Activated naive CD4-positive, alpha-beta T cell treated with anti-CD3 and anti-CD28 coated beads, Interleukin-2, amount 50 U/mL, for 72 hours (primary cell): ENCODE data around the gene TRIP13. TPM values are rescaled to one million over a fixed set of nuclear protein-coding genes. Genes with fewer than 3 reads are reported as not detected.
A peak's percentile ranks its signal among the peaks of the same experiment; 100 is the strongest.
"Not testable (repeated sequence)": the region's sequence is repeated elsewhere in the genome, so short reads cannot be mapped to it uniquely, and the experiment has no call there.

Experiments used
- ATAC-seq, 2 donors: fragments of 150-1000 bp; cut with Tn5 transposase; 2 replicates each; pipeline ENCODE4 v1.10.0; 2021; ENCODE audit warnings: mild to moderate bottlenecking in 2 of 2, moderate library complexity in 2 of 2
- DNase-seq, 2 donors: peaks; one replicate each; pipeline ENCODE4 v3.0.0; 2021 to 2022; ENCODE audit warnings: low spot score in 2 of 2
- H3K27ac Mint-ChIP-seq, 2 donors: one replicate each; pipeline ENCODE4 v1.8.0; 2022; ENCODE audit warnings: mild to moderate bottlenecking in 2 of 2, mixed read lengths in 2 of 2
- H3K36me3 Mint-ChIP-seq, 2 donors: one replicate each; pipeline ENCODE4 v1.8.0; 2022; ENCODE audit warnings: mixed read lengths in 2 of 2
- H3K9me3 Mint-ChIP-seq, 2 donors: one replicate each; pipeline ENCODE4 v1.8.0; 2022; ENCODE audit warnings: mixed read lengths in 2 of 2
- total RNA-seq, 2 donors: library from RNA; stranded (reverse); gene quantifications; one replicate each; pipeline ENCODE4 v1.2.3, GENCODE V29; 2022

Gene TRIP13
- total RNA-seq, 2 donors from 2014 or later, result 20.1 to 25.5 TPM

GRCh38 chr5:864492-865167, 28.1 kb upstream of the TRIP13 start:
- H3K9me3 Mint-ChIP-seq, result no peaks in the 10 kb centered on the region
- H3K27ac Mint-ChIP-seq, result peak overlapping the region in 1 of 2 donors; percentile 65

GRCh38 chr5:865168-865521, 27.5 kb upstream of the TRIP13 start:
- peaks cover 12 to 15% of the 10 kb centered on the region in 2 donors for H3K36me3 Mint-ChIP-seq
- H3K27ac Mint-ChIP-seq, result no peak overlapping the region
- H3K9me3 Mint-ChIP-seq, result no peaks in the 10 kb centered on the region
- DNase-seq (no peak), ATAC-seq (no peak)

More at GRCh38 chr5:864492-865167, 28.1 kb upstream of the TRIP13 start:
- H3K36me3 Mint-ChIP-seq, result peaks cover 7 to 10% of the 10 kb centered on the region in 2 donors
- ATAC-seq (no peak), DNase-seq (no peak)

GRCh38 chr5:865771-866170, 26.9 kb upstream of the TRIP13 start:
- H3K9me3 Mint-ChIP-seq, result no peaks in the 10 kb centered on the region
- DNase-seq (no peak), ATAC-seq (no peak)
- peaks cover 15 to 19% of the 10 kb centered on the region in 2 donors for H3K36me3 Mint-ChIP-seq
- H3K27ac Mint-ChIP-seq, result peak overlapping the region in 1 of 2 donors; percentile 50

- Mint-ChIP-seq H3K27ac (no peak overlapping the region), H3K36me3 (peaks cover 15 to 19% of the 10 kb centered on the region in 2 donors), H3K9me3 (no peaks in the 10 kb centered on the region)
- no peak for ATAC-seq
- DNase-seq, result no peak
Observed at GRCh38 chr5:867300-867870, 25.3 kb upstream of the TRIP13 start.

- DNase-seq, result no peak
- Mint-ChIP-seq H3K27ac (no peak overlapping the region), H3K36me3 (peaks cover 15 to 19% of the 10 kb centered on the region in 2 donors), H3K9me3 (no peaks in the 10 kb centered on the region)
- no peak for ATAC-seq
Observed at GRCh38 chr5:868428-869135, 24.1 kb upstream of the TRIP13 start.

GRCh38 chr5:870956-871355, 21.7 kb upstream of the TRIP13 start:
- Mint-ChIP-seq H3K36me3 (peaks cover 21 to 27% of the 10 kb centered on the region in 2 donors), H3K27ac (no peak overlapping the region), H3K9me3 (no peaks in the 10 kb centered on the region)
- no peak for DNase-seq
- no peak for ATAC-seq

- Mint-ChIP-seq H3K9me3 (no peaks in the 10 kb centered on the region), H3K36me3 (peaks cover 25 to 27% of the 10 kb centered on the region in 2 donors), H3K27ac (no peak overlapping the region)
- ATAC-seq (no peak), DNase-seq (no peak)
Observed at GRCh38 chr5:871596-872298, 20.9 kb upstream of the TRIP13 start.

GRCh38 chr5:872301-872700, 20.4 kb upstream of the TRIP13 start:
- ATAC-seq (no peak), DNase-seq (no peak)
- Mint-ChIP-seq H3K36me3 (peaks cover 25 to 27% of the 10 kb centered on the region in 2 donors), H3K9me3 (no peaks in the 10 kb centered on the region), H3K27ac (no peak overlapping the region)

- DNase-seq (no peak), ATAC-seq (no peak)
- Mint-ChIP-seq H3K27ac (no peak overlapping the region), H3K36me3 (peaks cover 27 to 35% of the 10 kb centered on the region in 2 donors), H3K9me3 (no peaks in the 10 kb centered on the region)
Observed at GRCh38 chr5:873328-873727, 19.4 kb upstream of the TRIP13 start.

- H3K27ac Mint-ChIP-seq, result no peak overlapping the region
- no peaks in the 10 kb centered on the region for H3K9me3 Mint-ChIP-seq
- no peak for ATAC-seq
- DNase-seq, result no peak
- peaks cover 12 to 24% of the 10 kb centered on the region in 2 donors for H3K36me3 Mint-ChIP-seq
Observed at GRCh38 chr5:875931-876330, 16.8 kb upstream of the TRIP13 start.

- DNase-seq (no peak), ATAC-seq (no peak)
- Mint-ChIP-seq H3K9me3 (no peaks in the 10 kb centered on the region), H3K36me3 (peaks cover 19 to 32% of the 10 kb centered on the region in 2 donors), H3K27ac (no peak overlapping the region)
Observed at GRCh38 chr5:876398-877365, 16.0 kb upstream of the TRIP13 start.

GRCh38 chr5:878125-878524, 14.6 kb upstream of the TRIP13 start:
- peaks cover 34 to 46% of the 10 kb centered on the region in 2 donors for H3K36me3 Mint-ChIP-seq

GRCh38 chr5:878677-879076, 14.0 kb upstream of the TRIP13 start:
- H3K27ac Mint-ChIP-seq, DNase-seq: not testable (repeated sequence)
- ATAC-seq, result peak in 1 of 2 donors; percentile 37
- Mint-ChIP-seq H3K36me3 (peaks cover 39 to 52% of the 10 kb centered on the region in 2 donors), H3K9me3 (peaks cover 11% of the 10 kb centered on the region in 2 donors)

More at GRCh38 chr5:878125-878524, 14.6 kb upstream of the TRIP13 start:
- DNase-seq (no peak), ATAC-seq (peak in 1 of 2 donors; percentile 11)
- H3K27ac Mint-ChIP-seq, result no peak overlapping the region
- peaks cover 8 to 11% of the 10 kb centered on the region in 2 donors for H3K9me3 Mint-ChIP-seq

GRCh38 chr5:880816-881550, 11.7 kb upstream of the TRIP13 start:
- no peak overlapping the region for H3K27ac Mint-ChIP-seq
- ATAC-seq (no peak), DNase-seq (no peak)
- H3K9me3 Mint-ChIP-seq, result peaks cover 11% of the 10 kb centered on the region in 2 donors
- peaks cover 35 to 57% of the 10 kb centered on the region in 2 donors for H3K36me3 Mint-ChIP-seq

- Mint-ChIP-seq H3K27ac (no peak overlapping the region), H3K36me3 (peaks cover 37 to 56% of the 10 kb centered on the region in 2 donors)
Observed at GRCh38 chr5:881551-881935, 11.1 kb upstream of the TRIP13 start.

More at GRCh38 chr5:881551-881935, 11.1 kb upstream of the TRIP13 start:
- ATAC-seq, result no peak
- no peak for DNase-seq
- H3K9me3 Mint-ChIP-seq, result peaks cover 11% of the 10 kb centered on the region in 2 donors
